ENCODE measurements around the gene C1orf122.

C1orf122 gene

GRCh38 chr1:37821481-37821880, 13.9 kb downstream of the C1orf122 start:
- no peak for TF ChIP-seq EZH2phosphoT487 (conservative IDR thresholded peaks at IDR 0.05; ENCODE audit: low read length)
- no peak for TF ChIP-seq CTCF (IDR thresholded peaks at IDR 0.05; ENCODE audit: insufficient read depth, low read length, poor library complexity, severe bottlenecking)
- Histone ChIP-seq H3K9me2 (replicated peaks; ENCODE audit: insufficient read depth, low read length) (no peaks in the 10 kb centered on the region), H2AFZ (ENCODE audit: low read depth, low read length, severe bottlenecking) (no peak overlapping the region), H3F3A (ENCODE audit: insufficient read depth) (0 out of 2 replicates have a peak, but pooled peaks cover 3% of the 10 kb centered on the region), H4K20me1 (ENCODE audit: low read depth, low read length) (no peaks in the 10 kb centered on the region), H3K9ac (ENCODE audit: low read length) (no peak overlapping the region), H3K79me2 (ENCODE audit: insufficient read depth, low read length) (no peaks in the 10 kb centered on the region), H3K27me3 (ENCODE audit: low read length) (no peaks in the 10 kb centered on the region), H3K4me2 (ENCODE audit: low read depth, low read length, poor library complexity, severe bottlenecking) (no peak overlapping the region), H3K9me3 (ENCODE audit: insufficient read depth, low read length) (no peaks in the 10 kb centered on the region), H3K4me3 (ENCODE audit: insufficient read depth, low read length, poor library complexity, severe bottlenecking) (no peak overlapping the region), H3K36me3 (ENCODE audit: low read length) (no peaks in the 10 kb centered on the region), H3K27ac (ENCODE audit: low read depth, low read length) (no peak overlapping the region)

GRCh38 chr1:37822906-37823815, 15.6 kb downstream of the C1orf122 start:
- no peaks in the 10 kb centered on the region for H3K36me3 ChIP-seq (ENCODE audit: low read length)
- no peaks in the 10 kb centered on the region for H3K79me2 ChIP-seq (ENCODE audit: insufficient read depth, low read length)
- no peak overlapping the region for H3K27ac ChIP-seq (ENCODE audit: low read depth, low read length)
- H2AFZ ChIP-seq (ENCODE audit: low read depth, low read length, severe bottlenecking) = no peak overlapping the region
- no peak for TF ChIP-seq CTCF (IDR thresholded peaks at IDR 0.05; ENCODE audit: insufficient read depth, low read length, poor library complexity, severe bottlenecking)
- no peak for TF ChIP-seq EZH2phosphoT487 (conservative IDR thresholded peaks at IDR 0.05; ENCODE audit: low read length)
- H3K9me2 ChIP-seq (replicated peaks; ENCODE audit: insufficient read depth, low read length) = no peaks in the 10 kb centered on the region
- H3K9ac ChIP-seq (ENCODE audit: low read length) = no peak overlapping the region
- H3K4me2 ChIP-seq (ENCODE audit: low read depth, low read length, poor library complexity, severe bottlenecking) = no peak overlapping the region
- H4K20me1 ChIP-seq (ENCODE audit: low read depth, low read length) = no peaks in the 10 kb centered on the region
- H3K9me3 ChIP-seq (ENCODE audit: insufficient read depth, low read length) = no peaks in the 10 kb centered on the region
- no peaks in the 10 kb centered on the region for H3K27me3 ChIP-seq (ENCODE audit: low read length)
- 0 out of 2 replicates have a peak, but pooled peaks cover 3% of the 10 kb centered on the region for H3F3A ChIP-seq (ENCODE audit: insufficient read depth)
- no peak overlapping the region for H3K4me3 ChIP-seq (ENCODE audit: insufficient read depth, low read length, poor library complexity, severe bottlenecking)

- TF ChIP-seq EZH2phosphoT487 (conservative IDR thresholded peaks at IDR 0.05; ENCODE audit: low read length) (no peak), CTCF (IDR thresholded peaks at IDR 0.05; ENCODE audit: insufficient read depth, low read length, poor library complexity, severe bottlenecking) (no peak)
- H3K36me3 ChIP-seq (ENCODE audit: low read length) = no peaks in the 10 kb centered on the region
Measured at GRCh38 chr1:37824001-37824400, 16.4 kb downstream of the C1orf122 start.

More at GRCh38 chr1:37824001-37824400, 16.4 kb downstream of the C1orf122 start:
- Histone ChIP-seq H3K9me3 (ENCODE audit: insufficient read depth, low read length) (no peaks in the 10 kb centered on the region), H3K9me2 (replicated peaks; ENCODE audit: insufficient read depth, low read length) (no peaks in the 10 kb centered on the region), H3K27me3 (ENCODE audit: low read length) (no peaks in the 10 kb centered on the region), H3F3A (ENCODE audit: insufficient read depth) (0 out of 2 replicates have a peak, but pooled peaks cover 3% of the 10 kb centered on the region), H3K27ac (ENCODE audit: low read depth, low read length) (no peak overlapping the region), H3K4me3 (ENCODE audit: insufficient read depth, low read length, poor library complexity, severe bottlenecking) (no peak overlapping the region), H3K9ac (ENCODE audit: low read length) (no peak overlapping the region), H3K79me2 (ENCODE audit: insufficient read depth, low read length) (no peaks in the 10 kb centered on the region), H4K20me1 (ENCODE audit: low read depth, low read length) (no peaks in the 10 kb centered on the region), H2AFZ (ENCODE audit: low read depth, low read length, severe bottlenecking) (no peak overlapping the region), H3K4me2 (ENCODE audit: low read depth, low read length, poor library complexity, severe bottlenecking) (no peak overlapping the region)

Measured in SU-DHL-6 (cell line).